HFFc6 (cell line): Measurements from ENCODE around the gene HMGXB3. TPM values are rescaled to one million over a fixed set of nuclear protein-coding genes. Genes with fewer than 3 reads are reported as not detected.

ENCODE experiments used
- DNase-seq: peaks from one replicate; pipeline ENCODE4 v3.0.0-alpha.2; 2018
- H3K27ac Mint-ChIP-seq: 2 replicates; pipeline ENCODE4 v1.8.0; 2020; ENCODE audit warnings: mild to moderate bottlenecking, mixed read lengths
- H3K27me3 Mint-ChIP-seq: 2 replicates; pipeline ENCODE4 v1.8.0; 2021; ENCODE audit warnings: mild to moderate bottlenecking, moderate library complexity, mixed read lengths; ENCODE audit not compliant: insufficient read depth
- H3K36me3 Mint-ChIP-seq: 2 replicates; pipeline ENCODE4 v1.8.0; 2021; ENCODE audit warnings: low read depth, mixed read lengths
- H3K4me1 Mint-ChIP-seq: 2 replicates; pipeline ENCODE4 v1.8.0; 2020; ENCODE audit warnings: low read depth, mixed read lengths
- H3K4me3 Mint-ChIP-seq: 2 replicates; pipeline ENCODE4 v1.8.0; 2020; ENCODE audit warnings: mild to moderate bottlenecking, moderate library complexity, mixed read lengths
- H3K9me3 Mint-ChIP-seq: 2 replicates; pipeline ENCODE4 v1.8.0; 2020; ENCODE audit warnings: mild to moderate bottlenecking, mixed read lengths
- CTCF ChIP-seq: fragments of 200-600 bp; sonication (generic); IDR thresholded peaks from 2 replicates; pipeline ENCODE4 v1.5.0; 2021; ENCODE audit warnings: antibody characterized with exemption, mild to moderate bottlenecking
- total RNA-seq, 6 experiments: library from RNA; stranded (reverse); fragmentation: NEBNext Ultra II Directional; extraction: Animal tissue kit (Norgen Biotek cat#: 25700); gene quantifications; 2 replicates in 1 of 6; 3 replicates in 5 of 6; pipeline ENCODE4 v1.2.3, GENCODE V29; 2021

Gene HMGXB3
- total RNA-seq, 6 experiments from 2014 or later, result 38.2 to 42.5 (median 40.5) TPM

DNA sequence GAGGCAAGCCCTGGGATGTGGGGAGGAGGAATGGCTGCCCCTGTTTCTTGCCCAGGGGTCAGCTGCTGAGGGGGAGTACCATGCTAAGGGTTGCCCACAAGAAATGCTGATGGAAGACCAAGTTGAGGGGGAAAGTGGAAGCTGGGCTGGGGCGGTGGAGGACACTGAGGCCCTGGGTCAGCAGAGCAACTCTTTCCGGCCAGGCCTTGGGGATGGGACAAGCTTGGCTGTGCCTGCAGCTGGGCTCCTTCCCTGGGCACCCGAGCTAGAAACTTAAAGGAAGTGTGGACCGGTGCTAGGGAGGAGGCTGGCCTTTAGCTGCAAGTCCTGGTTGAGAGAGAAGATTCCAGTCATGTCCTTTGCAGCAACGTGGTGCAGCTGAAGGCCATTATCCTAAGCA, 63.1 kb downstream of the HMGXB3 start:
- Mint-ChIP-seq H3K27ac (no peak overlapping the region), H3K27me3 (no peaks in the 10 kb centered on the region; the same call in 1 of the 2 replicates), H3K4me3 (no peak overlapping the region), H3K4me1 (peaks cover 73% of the 10 kb centered on the region), H3K36me3 (no peaks in the 10 kb centered on the region), H3K9me3 (no peaks in the 10 kb centered on the region)
- no peak for DNase-seq
- no peak for TF ChIP-seq CTCF

DNA sequence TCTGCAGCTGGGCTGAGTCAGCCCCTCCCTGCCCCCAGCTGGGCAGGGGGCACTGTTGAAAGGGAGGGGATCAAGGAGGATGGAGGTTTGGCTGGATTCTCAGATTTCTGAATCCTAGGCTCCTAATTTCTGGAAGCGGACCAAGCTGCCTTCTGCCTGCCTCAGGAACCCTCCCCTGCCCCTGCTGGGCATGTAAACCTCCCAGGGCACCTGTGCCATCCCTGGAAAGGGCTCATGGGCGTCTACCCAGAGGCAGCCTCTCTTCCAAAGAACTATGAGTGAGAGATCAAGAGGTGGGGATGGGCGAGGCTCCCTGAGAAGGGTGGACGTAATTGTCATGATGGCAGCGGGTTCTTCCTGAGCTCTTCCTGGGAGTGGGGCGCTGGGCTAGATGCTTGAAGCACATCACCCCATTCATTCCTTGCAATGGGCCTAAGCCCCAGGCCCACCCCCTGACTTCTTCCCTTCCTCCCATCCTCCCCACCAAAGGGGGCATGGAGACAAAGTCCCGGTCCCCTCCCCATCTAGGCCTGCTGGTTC, 64.2 kb downstream of the HMGXB3 start:
- DNase-seq, result no peak
- H3K27me3 Mint-ChIP-seq, result no peaks in the 10 kb centered on the region; the same call in 1 of the 2 replicates
- H3K4me3 Mint-ChIP-seq, result peak overlapping the region; percentile 72
- TF ChIP-seq CTCF, result no peak
- peaks cover 65% of the 10 kb centered on the region for H3K4me1 Mint-ChIP-seq
- no peaks in the 10 kb centered on the region for H3K36me3 Mint-ChIP-seq
- H3K9me3 Mint-ChIP-seq, result no peaks in the 10 kb centered on the region
- peak overlapping the region; percentile 96 for H3K27ac Mint-ChIP-seq

- H3K27ac Mint-ChIP-seq, result peak overlapping the region; percentile 96
- peaks cover 65% of the 10 kb centered on the region for H3K4me1 Mint-ChIP-seq
- peak; percentile 74 for DNase-seq
- no peaks in the 10 kb centered on the region for H3K36me3 Mint-ChIP-seq
- H3K4me3 Mint-ChIP-seq, result peak overlapping the region; percentile 72
- H3K9me3 Mint-ChIP-seq, result no peaks in the 10 kb centered on the region
- no peaks in the 10 kb centered on the region; the same call in 1 of the 2 replicates for H3K27me3 Mint-ChIP-seq
- TF ChIP-seq CTCF, result peak; percentile 65
Measured at GRCh38 chr5:150065346-150065745, 64.8 kb downstream of the HMGXB3 start.

DNA sequence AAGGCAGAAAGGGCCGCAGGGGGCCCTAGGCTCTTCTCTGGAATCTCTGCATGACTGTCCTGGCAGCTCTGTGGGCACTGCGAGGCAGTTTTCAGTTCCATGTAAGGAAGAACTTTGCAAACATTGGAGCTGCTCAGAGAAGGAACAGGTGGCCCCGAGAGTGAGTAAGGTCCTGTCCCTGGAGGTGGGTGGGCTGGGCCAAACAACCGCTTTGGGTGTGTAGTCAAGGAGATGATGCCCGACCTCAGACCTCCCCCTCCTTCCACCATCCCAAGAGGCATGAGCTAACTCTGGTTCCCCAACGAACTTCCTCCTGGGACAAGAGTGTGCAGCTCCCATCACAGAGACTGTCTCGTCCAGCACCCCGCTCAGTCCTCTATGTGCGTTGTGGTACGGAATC, 65.3 kb downstream of the HMGXB3 start:
- peaks cover 65% of the 10 kb centered on the region for H3K4me1 Mint-ChIP-seq
- H3K27me3 Mint-ChIP-seq, result no peaks in the 10 kb centered on the region; the same call in 1 of the 2 replicates
- no peak for TF ChIP-seq CTCF
- H3K4me3 Mint-ChIP-seq, result peak overlapping the region; percentile 72
- no peaks in the 10 kb centered on the region for H3K36me3 Mint-ChIP-seq
- peak; percentile 58 for DNase-seq
- no peaks in the 10 kb centered on the region for H3K9me3 Mint-ChIP-seq
- peak overlapping the region; percentile 96 for H3K27ac Mint-ChIP-seq

- H3K9me3 Mint-ChIP-seq, result no peaks in the 10 kb centered on the region
- H3K4me1 Mint-ChIP-seq, result peaks cover 65% of the 10 kb centered on the region
- H3K27me3 Mint-ChIP-seq, result no peaks in the 10 kb centered on the region; the same call in 1 of the 2 replicates
- H3K36me3 Mint-ChIP-seq, result no peaks in the 10 kb centered on the region
- H3K27ac Mint-ChIP-seq, result peak overlapping the region; percentile 96
- peak overlapping the region; percentile 72 for H3K4me3 Mint-ChIP-seq
- TF ChIP-seq CTCF, result no peak
- no peak for DNase-seq
Measured at GRCh38 chr5:150066436-150066835, 65.9 kb downstream of the HMGXB3 start.
